ENCODE results near the gene C5orf15.

DNA sequence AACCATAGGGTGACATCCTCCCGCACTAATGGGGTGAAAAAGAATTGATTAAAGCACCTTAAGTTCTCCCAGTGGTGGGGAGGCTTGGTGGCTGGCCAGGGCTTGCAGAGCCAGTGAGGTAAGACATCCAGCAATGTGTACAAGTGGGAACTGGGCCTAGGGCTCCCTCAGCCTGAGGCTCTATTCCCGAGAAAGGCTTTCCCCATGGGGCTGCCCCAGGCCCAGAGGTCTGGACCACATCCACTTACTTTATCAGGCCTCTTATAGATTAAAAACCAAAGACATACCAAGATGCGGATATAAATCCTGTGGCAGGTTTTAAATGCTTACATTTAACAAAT is 35.3 kb downstream of the C5orf15 start:
- TF ChIP-seq CTCF (conservative IDR thresholded peaks at IDR 0.05; ENCODE audit: low read depth in 2 of 2) = no peak
- TF ChIP-seq REST (IDR thresholded peaks at IDR 0.05; ENCODE audit: unreplicated experiment) = no peak
- TF ChIP-seq EZH2phosphoT487 (IDR thresholded peaks at IDR 0.05; ENCODE audit: unreplicated experiment) = no peak
- TF ChIP-seq POLR2AphosphoS5 (IDR thresholded peaks at IDR 0.05; ENCODE audit: low read depth) = no peak
- TF ChIP-seq, protein P1, sequence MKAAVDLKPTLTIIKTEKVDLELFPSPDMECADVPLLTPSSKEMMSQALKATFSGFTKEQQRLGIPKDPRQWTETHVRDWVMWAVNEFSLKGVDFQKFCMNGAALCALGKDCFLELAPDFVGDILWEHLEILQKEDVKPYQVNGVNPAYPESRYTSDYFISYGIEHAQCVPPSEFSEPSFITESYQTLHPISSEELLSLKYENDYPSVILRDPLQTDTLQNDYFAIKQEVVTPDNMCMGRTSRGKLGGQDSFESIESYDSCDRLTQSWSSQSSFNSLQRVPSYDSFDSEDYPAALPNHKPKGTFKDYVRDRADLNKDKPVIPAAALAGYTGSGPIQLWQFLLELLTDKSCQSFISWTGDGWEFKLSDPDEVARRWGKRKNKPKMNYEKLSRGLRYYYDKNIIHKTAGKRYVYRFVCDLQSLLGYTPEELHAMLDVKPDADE (IDR thresholded peaks at IDR 0.05) = no peak
- no peak for TF ChIP-seq EZH2 (IDR thresholded peaks at IDR 0.05; ENCODE audit: low read depth, unreplicated experiment)
- TF ChIP-seq JUNB (IDR thresholded peaks at IDR 0.05; ENCODE audit: unreplicated experiment) = no peak
- TF ChIP-seq CREB1 (CRISPR knock-in tag; IDR thresholded peaks at IDR 0.05; ENCODE audit: low read depth) = no peak
- no peak for TF ChIP-seq STAT1 (IDR thresholded peaks at IDR 0.05; ENCODE audit: unreplicated experiment)
- TF ChIP-seq ZNF331 (CRISPR knock-in tag; IDR thresholded peaks at IDR 0.05; ENCODE audit: low read depth) = no peak
- TF ChIP-seq ZNF114 (CRISPR knock-in tag; IDR thresholded peaks at IDR 0.05) = no peak
- TF ChIP-seq NANOG (IDR thresholded peaks at IDR 0.05; ENCODE audit: borderline replicate concordance) = no peak
- TF ChIP-seq, protein P2, sequence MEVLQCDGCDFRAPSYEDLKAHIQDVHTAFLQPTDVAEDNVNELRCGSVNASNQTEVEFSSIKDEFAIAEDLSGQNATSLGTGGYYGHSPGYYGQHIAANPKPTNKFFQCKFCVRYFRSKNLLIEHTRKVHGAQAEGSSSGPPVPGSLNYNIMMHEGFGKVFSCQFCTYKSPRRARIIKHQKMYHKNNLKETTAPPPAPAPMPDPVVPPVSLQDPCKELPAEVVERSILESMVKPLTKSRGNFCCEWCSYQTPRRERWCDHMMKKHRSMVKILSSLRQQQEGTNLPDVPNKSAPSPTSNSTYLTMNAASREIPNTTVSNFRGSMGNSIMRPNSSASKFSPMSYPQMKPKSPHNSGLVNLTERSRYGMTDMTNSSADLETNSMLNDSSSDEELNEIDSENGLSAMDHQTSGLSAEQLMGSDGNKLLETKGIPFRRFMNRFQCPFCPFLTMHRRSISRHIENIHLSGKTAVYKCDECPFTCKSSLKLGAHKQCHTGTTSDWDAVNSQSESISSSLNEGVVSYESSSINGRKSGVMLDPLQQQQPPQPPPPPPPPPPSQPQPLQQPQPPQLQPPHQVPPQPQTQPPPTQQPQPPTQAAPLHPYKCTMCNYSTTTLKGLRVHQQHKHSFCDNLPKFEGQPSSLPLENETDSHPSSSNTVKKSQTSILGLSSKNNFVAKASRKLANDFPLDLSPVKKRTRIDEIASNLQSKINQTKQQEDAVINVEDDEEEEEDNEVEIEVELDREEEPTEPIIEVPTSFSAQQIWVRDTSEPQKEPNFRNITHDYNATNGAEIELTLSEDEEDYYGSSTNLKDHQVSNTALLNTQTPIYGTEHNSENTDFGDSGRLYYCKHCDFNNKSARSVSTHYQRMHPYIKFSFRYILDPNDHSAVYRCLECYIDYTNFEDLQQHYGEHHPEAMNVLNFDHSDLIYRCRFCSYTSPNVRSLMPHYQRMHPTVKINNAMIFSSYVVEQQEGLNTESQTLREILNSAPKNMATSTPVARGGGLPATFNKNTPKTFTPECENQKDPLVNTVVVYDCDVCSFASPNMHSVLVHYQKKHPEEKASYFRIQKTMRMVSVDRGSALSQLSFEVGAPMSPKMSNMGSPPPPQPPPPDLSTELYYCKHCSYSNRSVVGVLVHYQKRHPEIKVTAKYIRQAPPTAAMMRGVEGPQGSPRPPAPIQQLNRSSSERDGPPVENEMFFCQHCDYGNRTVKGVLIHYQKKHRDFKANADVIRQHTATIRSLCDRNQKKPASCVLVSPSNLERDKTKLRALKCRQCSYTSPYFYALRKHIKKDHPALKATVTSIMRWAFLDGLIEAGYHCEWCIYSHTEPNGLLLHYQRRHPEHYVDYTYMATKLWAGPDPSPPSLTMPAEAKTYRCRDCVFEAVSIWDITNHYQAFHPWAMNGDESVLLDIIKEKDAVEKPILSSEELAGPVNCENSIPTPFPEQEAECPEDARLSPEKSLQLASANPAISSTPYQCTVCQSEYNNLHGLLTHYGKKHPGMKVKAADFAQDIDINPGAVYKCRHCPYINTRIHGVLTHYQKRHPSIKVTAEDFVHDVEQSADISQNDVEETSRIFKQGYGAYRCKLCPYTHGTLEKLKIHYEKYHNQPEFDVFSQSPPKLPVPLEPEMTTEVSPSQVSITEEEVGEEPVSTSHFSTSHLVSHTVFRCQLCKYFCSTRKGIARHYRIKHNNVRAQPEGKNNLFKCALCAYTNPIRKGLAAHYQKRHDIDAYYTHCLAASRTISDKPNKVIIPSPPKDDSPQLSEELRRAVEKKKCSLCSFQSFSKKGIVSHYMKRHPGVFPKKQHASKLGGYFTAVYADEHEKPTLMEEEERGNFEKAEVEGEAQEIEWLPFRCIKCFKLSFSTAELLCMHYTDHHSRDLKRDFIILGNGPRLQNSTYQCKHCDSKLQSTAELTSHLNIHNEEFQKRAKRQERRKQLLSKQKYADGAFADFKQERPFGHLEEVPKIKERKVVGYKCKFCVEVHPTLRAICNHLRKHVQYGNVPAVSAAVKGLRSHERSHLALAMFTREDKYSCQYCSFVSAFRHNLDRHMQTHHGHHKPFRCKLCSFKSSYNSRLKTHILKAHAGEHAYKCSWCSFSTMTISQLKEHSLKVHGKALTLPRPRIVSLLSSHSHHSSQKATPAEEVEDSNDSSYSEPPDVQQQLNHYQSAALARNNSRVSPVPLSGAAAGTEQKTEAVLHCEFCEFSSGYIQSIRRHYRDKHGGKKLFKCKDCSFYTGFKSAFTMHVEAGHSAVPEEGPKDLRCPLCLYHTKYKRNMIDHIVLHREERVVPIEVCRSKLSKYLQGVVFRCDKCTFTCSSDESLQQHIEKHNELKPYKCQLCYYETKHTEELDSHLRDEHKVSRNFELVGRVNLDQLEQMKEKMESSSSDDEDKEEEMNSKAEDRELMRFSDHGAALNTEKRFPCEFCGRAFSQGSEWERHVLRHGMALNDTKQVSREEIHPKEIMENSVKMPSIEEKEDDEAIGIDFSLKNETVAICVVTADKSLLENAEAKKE (CRISPR knock-in tag; IDR thresholded peaks at IDR 0.05) = no peak
